DND-41 (cell line): ENCODE measurements around the gene FAM241B.

Source experiments
- ATAC-seq: fragments of 200-7000 bp; cut with Tn5 transposase; 3 replicates; pipeline ENCODE4 v1.9.1; 2021; ENCODE audit warnings: low read depth; ENCODE audit not compliant: insufficient read depth
- DNase-seq: peaks from one replicate; pipeline ENCODE4 v3.0.0-alpha.2; 2020
- H2AFZ ChIP-seq: 2 replicates; pipeline ENCODE4 v1.6.0; 2012; ENCODE audit warnings: low read depth, low read length
- H3K27ac ChIP-seq: 2 replicates; pipeline ENCODE4 v1.5.1; 2012; ENCODE audit warnings: low read length, inconsistent platforms
- H3K27me3 ChIP-seq: fragments of 200-600 bp; sonication (generic); 2 replicates; pipeline ENCODE4 v1.6.0; 2012; ENCODE audit warnings: low read length, mild to moderate bottlenecking, inconsistent platforms; ENCODE audit not compliant: insufficient read depth, poor library complexity
- H3K36me3 ChIP-seq: 2 replicates; pipeline ENCODE4 v1.5.1; 2012; ENCODE audit warnings: low read length, inconsistent platforms; ENCODE audit not compliant: insufficient read depth
- H3K4me1 ChIP-seq: 2 replicates; pipeline ENCODE4 v1.5.1; 2012; ENCODE audit warnings: mild to moderate bottlenecking, low read length; ENCODE audit not compliant: insufficient read depth
- H3K4me2 ChIP-seq: 2 replicates; pipeline ENCODE4 v1.6.0; 2012; ENCODE audit warnings: mild to moderate bottlenecking, moderate library complexity, low read length, inconsistent platforms; ENCODE audit not compliant: insufficient read depth
- H3K4me3 ChIP-seq, 2 experiments: fragments of 200-600 bp in 1 of 2; shearing (Covaris generic) in 1 of 2; 2 replicates each; pipeline ENCODE4 v1.5.1; 2012 to 2016; ENCODE audit warnings: inconsistent platforms in 2 of 2, low read length in 2 of 2, mild to moderate bottlenecking in 2 of 2, low read depth in 1 of 2, moderate library complexity in 1 of 2
- H3K79me2 ChIP-seq: 2 replicates; pipeline ENCODE4 v1.6.0; 2012; ENCODE audit warnings: low read length, inconsistent platforms; ENCODE audit not compliant: insufficient read depth
- H3K9ac ChIP-seq: 2 replicates; pipeline ENCODE4 v1.6.0; 2012; ENCODE audit warnings: low read depth, mild to moderate bottlenecking, inconsistent platforms, low read length, moderate library complexity
- H3K9me3 ChIP-seq: 2 replicates; pipeline ENCODE4 v1.5.1; 2012; ENCODE audit warnings: low read length, moderate library complexity, mild to moderate bottlenecking, inconsistent platforms; ENCODE audit not compliant: insufficient read depth, severe bottlenecking
- H4K20me1 ChIP-seq: 2 replicates; pipeline ENCODE4 v1.6.0; 2012; ENCODE audit warnings: low read length; ENCODE audit not compliant: insufficient read depth
- EZH2 ChIP-seq: IDR thresholded peaks from 3 replicates; pipeline ENCODE4 v1.6.1; 2012; ENCODE audit warnings: borderline replicate concordance, low read depth, mild to moderate bottlenecking, moderate library complexity, low read length, inconsistent platforms; ENCODE audit not compliant: severe bottlenecking
- TF ChIP-seq, protein P1 (sequence below): IDR thresholded peaks from 2 replicates; pipeline ENCODE4 v1.5.1; 2012; ENCODE audit warnings: borderline replicate concordance, low read length, moderate library complexity, mild to moderate bottlenecking; ENCODE audit not compliant: poor library complexity, severe bottlenecking; ENCODE audit errors: extremely low read depth

The FAM241B gene

DNA sequence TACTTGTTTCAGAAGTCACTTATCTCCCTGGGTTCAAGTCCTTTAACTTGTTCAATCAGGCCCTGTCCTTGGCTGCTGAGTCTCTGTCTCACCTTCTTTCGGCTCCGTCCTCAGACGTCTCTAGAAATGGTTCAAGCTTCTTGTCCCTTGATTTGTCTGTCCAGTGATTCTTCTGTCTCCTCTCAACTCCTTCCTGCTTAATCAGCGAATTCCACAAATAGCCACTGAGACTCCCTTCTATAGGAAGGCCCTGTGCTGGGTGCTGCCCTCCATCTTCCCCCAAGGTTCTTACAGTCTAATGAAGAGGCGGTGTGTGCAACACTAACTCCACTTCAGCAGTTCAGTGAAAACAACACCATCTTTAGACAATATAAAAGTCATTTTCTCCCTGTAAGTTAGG is 12.7 kb downstream of the FAM241B start:
- no peaks in the 10 kb centered on the region for H3K9me3 ChIP-seq
- no peaks in the 10 kb centered on the region for H3K79me2 ChIP-seq
- H3K36me3 ChIP-seq = no peaks in the 10 kb centered on the region
- TF ChIP-seq, protein P1, sequence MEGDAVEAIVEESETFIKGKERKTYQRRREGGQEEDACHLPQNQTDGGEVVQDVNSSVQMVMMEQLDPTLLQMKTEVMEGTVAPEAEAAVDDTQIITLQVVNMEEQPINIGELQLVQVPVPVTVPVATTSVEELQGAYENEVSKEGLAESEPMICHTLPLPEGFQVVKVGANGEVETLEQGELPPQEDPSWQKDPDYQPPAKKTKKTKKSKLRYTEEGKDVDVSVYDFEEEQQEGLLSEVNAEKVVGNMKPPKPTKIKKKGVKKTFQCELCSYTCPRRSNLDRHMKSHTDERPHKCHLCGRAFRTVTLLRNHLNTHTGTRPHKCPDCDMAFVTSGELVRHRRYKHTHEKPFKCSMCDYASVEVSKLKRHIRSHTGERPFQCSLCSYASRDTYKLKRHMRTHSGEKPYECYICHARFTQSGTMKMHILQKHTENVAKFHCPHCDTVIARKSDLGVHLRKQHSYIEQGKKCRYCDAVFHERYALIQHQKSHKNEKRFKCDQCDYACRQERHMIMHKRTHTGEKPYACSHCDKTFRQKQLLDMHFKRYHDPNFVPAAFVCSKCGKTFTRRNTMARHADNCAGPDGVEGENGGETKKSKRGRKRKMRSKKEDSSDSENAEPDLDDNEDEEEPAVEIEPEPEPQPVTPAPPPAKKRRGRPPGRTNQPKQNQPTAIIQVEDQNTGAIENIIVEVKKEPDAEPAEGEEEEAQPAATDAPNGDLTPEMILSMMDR = no peak
- no peak for TF ChIP-seq EZH2
- no peak overlapping the region for H3K27ac ChIP-seq
- H4K20me1 ChIP-seq = no peaks in the 10 kb centered on the region
- no peak overlapping the region for H3K9ac ChIP-seq
- no peak for ATAC-seq
- DNase-seq = no peak
- no peak overlapping the region for H3K4me3 ChIP-seq
- no peak overlapping the region for H2AFZ ChIP-seq
- H3K4me1 ChIP-seq = no peaks in the 10 kb centered on the region
- no peaks in the 10 kb centered on the region for H3K27me3 ChIP-seq
- H3K4me2 ChIP-seq = no peak overlapping the region

DNA sequence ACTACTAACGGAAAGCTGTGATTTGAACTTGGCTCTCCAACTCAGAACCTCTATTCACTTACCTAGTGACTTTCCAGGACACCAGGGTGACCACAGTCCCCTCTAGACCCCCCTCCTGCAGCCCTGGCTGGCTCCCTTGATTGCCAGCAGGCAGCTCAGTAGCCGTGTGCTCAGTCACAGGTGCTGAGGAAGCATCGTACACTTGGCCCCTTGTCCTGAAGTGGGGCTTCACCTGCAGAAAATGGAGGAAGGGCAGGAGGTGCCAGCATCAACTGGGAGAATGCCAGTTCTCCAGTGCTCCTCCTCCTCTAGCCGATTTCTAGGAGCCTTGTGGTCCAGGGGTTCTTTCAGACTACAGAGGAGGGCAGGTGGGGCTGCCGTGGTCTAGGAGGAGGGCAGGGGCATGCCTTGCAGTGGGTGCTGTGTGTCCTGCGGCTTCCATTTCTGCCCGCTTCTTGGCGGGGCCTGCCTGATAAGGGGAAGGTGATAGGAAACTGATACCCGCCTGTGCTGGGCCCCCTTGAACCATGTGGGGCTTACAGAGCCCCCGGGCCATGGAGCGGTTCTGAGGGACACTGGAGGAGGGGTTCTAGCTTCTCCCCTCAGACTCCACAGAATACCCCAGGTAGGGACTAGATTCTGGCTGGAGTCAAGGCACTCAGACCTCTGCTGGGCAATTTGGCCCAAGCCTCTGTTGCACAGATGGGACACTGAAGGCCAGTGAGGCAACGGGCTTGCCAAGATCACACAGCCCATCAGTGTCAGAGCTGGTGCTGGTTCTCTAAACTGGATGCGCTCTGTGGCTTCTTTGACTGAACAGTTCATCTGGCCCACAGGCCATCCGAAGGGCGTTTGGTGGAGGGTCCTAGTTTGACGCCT is 14.0 kb downstream of the FAM241B start:
- no peaks in the 10 kb centered on the region for H3K9me3 ChIP-seq
- no peaks in the 10 kb centered on the region for H3K4me1 ChIP-seq
- no peaks in the 10 kb centered on the region for H4K20me1 ChIP-seq
- DNase-seq (no peak), ATAC-seq (no peak)
- H3K27ac ChIP-seq = no peak overlapping the region
- H3K27me3 ChIP-seq = no peaks in the 10 kb centered on the region
- H3K36me3 ChIP-seq = no peaks in the 10 kb centered on the region
- no peak overlapping the region for H2AFZ ChIP-seq
- no peak overlapping the region for H3K4me2 ChIP-seq
- no peak overlapping the region for H3K4me3 ChIP-seq
- TF ChIP-seq EZH2 = no peak
- TF ChIP-seq, protein P1 = no peak
- H3K9ac ChIP-seq = no peak overlapping the region
- no peaks in the 10 kb centered on the region for H3K79me2 ChIP-seq

DNA sequence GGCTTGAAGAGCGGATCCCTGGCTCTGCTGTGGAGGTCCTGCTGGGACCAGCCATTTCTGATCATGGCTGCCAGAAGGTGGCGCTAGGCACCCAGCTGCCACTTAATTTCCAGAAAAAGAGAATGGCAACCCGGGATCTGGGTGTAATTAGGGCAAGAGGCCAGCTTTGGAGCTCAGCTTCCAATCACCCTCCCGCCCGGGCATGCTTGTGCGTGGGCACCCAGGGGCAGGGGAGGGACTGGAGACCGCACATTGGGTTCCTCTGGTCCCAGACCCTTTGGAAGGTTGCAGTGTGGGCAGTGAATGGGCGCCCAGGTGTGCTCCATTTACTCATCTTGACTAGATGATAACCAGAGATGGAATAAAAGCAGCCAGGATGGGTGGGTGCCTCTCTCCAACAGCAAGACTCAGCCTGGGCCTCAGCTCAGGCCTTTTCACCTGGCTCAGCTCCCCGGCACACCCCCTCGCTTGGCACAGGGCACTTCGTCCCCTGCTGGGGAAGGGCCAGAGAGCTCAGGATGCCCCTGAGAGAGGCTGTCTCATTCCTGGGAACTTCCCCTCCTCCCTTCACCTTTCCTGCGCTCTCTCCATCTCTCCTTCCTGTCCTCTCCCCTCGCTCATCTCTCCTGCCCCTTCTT is 14.7 kb downstream of the FAM241B start:
- Histone ChIP-seq H3K27ac (no peak overlapping the region), H3K36me3 (no peaks in the 10 kb centered on the region), H3K9ac (no peak overlapping the region), H3K4me2 (no peak overlapping the region), H3K4me3 (no peak overlapping the region), H3K4me1 (no peaks in the 10 kb centered on the region), H4K20me1 (no peaks in the 10 kb centered on the region), H3K9me3 (no peaks in the 10 kb centered on the region), H3K27me3 (no peaks in the 10 kb centered on the region), H3K79me2 (no peaks in the 10 kb centered on the region), H2AFZ (no peak overlapping the region)
- TF ChIP-seq, protein P1 = peak; percentile 75
- no peak for TF ChIP-seq EZH2
- ATAC-seq (peak; percentile 55; the same call in 1 of the 3 replicates), DNase-seq (peak; percentile 48)
